Measurements from ENCODE around the gene GPC5.
"Not testable (repeated sequence)": the region's sequence is repeated elsewhere in the genome, so short reads cannot be mapped to it uniquely, and the experiment has no call there.

GPC5 gene

GRCh38 chr13:92513672-92514071 lies 1115.3 kb downstream of the GPC5 start:
- DNase-seq, result no peak

DNA sequence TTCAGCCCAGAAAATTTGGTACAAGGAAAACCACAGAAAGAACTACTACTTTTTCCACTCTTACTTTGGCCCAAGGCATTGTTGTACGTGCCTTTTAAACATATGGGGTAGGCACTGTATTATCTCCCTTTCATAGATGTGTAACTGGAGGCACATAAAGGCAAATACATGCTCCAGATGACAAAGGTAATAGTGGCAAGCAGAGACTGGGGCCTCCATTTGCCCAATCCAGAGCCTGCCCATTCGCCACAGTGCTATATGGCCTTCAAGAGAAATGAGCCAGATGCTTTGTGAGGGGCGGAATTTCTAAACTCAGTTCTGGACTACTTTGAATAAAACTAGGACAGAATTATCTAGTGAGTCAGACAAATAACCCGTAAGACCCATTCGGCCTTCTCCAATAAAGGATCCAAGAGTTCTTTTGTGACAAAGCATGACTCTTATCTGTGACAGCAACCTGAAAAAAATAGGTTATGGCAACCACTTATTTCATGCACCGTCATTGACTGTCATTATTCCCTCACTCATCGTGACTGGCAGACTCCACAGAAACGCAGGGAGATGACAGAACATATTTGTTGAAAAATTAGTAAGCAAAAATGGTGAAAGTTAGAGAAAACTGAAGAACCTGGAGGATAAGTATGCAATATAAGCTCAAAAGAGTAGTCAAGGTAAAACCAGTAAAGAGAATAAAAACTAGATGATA lies 1116.2 kb downstream of the GPC5 start:
- DNase-seq, result no peak

- not testable (repeated sequence) for DNase-seq
Measured at GRCh38 chr13:92516878-92517277, 1118.5 kb downstream of the GPC5 start.

DNA sequence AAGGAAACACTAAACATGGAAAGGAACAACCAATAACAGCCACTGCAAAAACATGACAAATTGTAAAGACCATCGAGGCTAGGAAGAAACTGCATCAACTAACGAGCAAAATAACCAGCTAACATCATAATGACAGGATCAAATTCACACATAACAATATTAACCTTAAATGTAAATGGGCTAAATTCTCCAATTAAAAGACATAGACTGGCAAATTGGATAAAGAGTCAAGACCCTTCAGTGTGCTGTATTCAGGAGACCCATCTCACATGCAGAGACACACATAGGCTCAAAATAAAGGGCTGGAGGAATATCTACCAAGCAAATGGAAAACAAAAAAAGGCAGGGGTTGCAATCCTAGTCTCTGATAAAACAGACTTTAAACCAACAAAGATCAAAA lies 1120.2 kb downstream of the GPC5 start:
- DNase-seq, result not testable (repeated sequence)

DNA sequence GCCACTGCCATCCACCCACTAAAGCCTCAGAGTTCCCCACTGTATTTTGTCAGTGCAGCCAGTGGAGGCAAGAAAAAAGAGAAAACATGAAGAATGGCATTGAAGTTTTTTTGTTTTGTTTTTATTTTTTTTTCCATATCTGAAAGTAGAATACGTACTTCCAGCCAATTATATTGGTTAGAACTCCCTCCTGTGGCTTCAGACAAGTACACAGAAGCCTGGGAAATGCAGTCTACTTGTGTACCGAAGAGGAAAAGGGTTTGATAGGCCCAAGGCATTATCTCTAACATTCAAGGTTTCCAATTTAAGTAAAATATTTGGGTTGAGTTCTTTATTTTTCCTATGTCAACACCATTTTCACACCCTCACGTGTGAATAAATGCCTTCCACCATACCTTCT lies 1131.9 kb downstream of the GPC5 start:
- DNase-seq, result no peak

- DNase-seq, result no peak
Measured at GRCh38 chr13:92535222-92536006, 1137.0 kb downstream of the GPC5 start.

DNA sequence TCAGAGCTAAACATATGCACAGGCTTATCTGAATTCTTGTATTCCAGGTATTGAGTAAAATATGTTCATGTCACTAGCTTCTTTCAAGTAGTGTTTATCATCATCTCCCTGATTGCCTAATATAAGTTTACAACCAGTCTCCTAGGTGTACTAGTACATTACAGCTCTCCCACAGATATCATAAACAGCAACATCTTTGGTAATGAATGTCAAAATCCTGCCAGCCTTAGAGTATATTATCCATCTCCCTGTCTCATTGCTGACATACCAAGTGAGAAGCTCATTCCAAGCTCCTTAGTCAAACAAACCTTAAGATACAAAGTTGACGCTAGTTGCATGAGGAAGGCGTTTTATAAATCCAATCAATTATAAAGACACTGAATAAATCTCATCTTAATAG lies 1139.0 kb downstream of the GPC5 start:
- no peak for DNase-seq

DNA sequence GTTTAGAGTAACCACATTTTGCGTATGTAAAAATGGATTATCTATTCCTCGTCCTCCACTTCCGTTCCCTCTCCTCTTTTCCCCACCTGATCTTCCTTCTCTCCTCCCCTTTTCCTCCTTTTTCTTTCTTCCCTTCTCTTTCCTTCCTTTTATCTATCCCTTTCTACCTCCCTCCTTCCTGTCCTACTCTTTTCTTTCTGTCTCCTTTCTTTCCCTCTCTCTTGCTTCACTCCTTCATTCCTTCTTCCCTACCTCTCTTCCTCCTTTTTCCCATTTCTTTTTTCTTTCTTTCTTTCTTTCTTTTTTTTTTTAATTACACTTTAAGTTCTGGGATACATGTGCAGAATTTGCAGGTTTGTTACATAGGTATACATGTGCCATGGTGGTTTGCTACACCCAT lies 1139.7 kb downstream of the GPC5 start:
- DNase-seq, result no peak

DNA sequence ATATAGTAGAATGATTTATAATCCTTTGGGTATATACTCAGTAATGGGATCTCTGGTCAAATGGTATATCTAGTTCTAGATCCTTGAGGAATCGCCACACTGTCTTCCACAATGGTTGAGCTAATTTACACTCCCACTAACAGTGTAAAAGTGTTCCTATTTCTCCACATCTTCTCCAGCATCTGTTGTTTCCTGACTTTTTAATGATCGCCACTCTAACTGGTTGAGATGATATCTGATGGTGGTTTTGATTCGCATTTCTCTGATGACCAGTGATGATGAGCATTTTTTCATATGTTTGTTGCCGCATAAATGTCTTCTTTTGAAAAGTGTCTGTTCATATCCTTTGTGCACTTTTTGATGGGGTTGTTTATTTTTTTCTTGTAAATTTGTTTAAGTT lies 1140.7 kb downstream of the GPC5 start:
- not testable (repeated sequence) for DNase-seq

- no peak for DNase-seq
Measured at GRCh38 chr13:92547266-92547665, 1148.8 kb downstream of the GPC5 start.

DNA sequence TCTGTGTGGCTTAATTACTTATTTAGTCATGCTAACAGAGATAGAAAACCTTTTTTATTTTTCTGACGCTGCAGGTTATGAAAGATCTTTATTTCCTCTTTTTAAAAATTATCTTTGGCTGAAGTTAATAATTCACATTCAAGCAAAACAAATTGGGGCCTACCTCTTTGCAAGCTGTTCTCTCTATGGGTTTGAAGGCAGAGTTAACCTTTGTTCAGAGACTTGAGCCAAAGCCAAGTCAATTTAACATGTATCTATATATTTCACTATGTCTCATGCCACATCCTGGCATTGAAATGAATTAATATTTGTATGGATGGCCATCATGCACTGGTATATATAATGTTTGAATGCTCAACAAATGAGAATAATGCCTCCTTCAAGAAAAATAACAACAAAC lies 1150.9 kb downstream of the GPC5 start:
- no peak for DNase-seq

- no peak for DNase-seq
Measured at GRCh38 chr13:92553470-92554114, 1155.2 kb downstream of the GPC5 start.

DNA sequence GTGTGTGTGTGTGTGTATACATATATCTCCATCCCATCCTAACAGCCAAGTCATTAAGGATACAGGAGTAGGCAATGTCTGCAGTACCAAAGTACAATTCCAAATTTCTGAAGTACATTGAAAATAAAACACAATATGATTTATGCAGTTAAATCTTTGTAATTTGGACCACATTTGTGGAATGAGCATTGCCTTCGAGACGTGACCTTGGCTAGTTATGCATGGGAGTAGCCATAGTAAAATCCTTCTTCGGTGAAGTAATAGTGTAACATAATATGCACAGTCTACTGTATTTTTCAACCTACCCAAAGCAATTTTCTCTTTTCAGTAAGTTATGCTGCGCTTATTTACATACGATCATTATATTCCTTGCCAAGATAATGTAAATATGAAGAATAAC lies 1162.5 kb downstream of the GPC5 start:
- DNase-seq, result no peak

DNA sequence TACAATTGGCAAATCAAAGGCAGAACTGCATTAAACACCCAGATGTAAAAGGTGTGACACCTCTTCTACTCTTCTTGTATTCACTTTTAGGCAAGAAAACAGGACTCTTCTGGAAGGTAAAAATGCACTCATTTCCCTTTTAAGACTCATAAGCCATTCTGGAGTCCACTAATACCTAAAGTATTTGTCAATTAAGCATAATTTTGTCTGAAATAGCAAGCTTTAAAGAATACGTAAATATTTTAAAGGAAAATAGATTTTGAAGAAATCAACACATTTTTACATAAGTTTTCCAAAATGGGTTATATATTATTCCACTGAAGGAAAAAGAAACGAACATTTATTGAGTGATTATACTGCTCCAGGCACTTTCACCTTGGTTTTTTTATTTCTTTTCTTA lies 1166.5 kb downstream of the GPC5 start:
- no peak for DNase-seq

- DNase-seq, result no peak
Measured at GRCh38 chr13:92566767-92567166, 1168.3 kb downstream of the GPC5 start.

GRCh38 chr13:92572190-92572589 lies 1173.8 kb downstream of the GPC5 start:
- DNase-seq, result no peak

GRCh38 chr13:92573467-92574057 lies 1175.1 kb downstream of the GPC5 start:
- no peak for DNase-seq

- DNase-seq, result no peak
Measured at GRCh38 chr13:92574499-92574898, 1176.1 kb downstream of the GPC5 start.

DNA sequence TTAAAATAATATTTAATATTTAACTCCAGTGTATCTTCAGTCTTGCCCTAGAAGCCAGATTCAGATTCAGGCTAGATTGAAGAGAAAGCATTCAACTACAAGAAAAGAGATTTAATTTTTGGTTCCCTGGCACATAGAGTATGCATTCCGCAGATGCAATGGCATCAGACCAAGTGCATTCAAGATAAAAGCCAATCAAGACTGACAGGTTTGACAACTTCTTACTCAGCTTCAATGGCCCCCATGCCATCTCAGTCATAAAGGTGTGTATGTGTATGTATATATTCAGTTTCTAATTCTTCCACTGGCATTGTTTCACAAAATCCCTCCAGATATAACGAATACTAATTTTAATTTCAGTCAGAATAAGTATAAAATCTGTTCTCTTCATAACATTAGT lies 1177.4 kb downstream of the GPC5 start:
- DNase-seq, result no peak

DNA sequence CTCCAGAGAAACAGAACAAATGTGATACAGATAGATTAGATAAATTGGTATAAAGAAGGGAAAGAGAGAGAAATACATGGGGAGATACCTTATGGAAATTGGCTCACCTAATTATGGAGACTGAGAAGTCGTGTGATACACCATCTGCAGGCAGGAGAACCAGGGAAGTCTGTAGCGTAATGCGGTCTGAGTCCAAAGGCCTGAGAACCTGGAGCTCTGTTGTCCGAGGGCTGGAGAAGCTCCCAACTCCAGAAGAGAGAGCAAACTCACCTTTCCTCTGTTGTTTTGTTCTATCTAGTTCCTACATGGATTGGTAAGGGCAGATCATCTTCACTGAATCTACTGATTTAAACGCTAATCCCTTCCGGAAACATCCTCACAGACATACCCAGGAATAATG lies 1179.9 kb downstream of the GPC5 start:
- no peak for DNase-seq

DNA sequence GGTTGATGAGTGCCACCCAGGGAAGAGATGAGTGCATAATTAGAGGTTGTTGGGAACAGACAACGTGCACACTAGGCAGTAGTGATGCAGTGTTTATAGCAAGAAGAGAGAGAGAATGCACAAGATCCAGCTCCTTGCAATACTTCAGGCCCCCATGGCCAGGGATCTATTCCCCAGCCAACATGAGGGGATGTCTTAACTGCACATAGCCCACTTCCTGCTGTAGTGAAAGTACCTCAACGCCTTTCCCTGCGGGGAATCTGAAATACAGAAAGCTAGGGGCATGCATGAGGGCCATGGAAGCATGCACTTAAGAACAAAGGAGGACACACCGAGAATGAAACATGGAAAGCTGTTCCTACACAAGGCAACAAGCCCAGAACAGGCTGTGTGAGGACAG lies 1191.5 kb downstream of the GPC5 start:
- no peak for DNase-seq

DNA sequence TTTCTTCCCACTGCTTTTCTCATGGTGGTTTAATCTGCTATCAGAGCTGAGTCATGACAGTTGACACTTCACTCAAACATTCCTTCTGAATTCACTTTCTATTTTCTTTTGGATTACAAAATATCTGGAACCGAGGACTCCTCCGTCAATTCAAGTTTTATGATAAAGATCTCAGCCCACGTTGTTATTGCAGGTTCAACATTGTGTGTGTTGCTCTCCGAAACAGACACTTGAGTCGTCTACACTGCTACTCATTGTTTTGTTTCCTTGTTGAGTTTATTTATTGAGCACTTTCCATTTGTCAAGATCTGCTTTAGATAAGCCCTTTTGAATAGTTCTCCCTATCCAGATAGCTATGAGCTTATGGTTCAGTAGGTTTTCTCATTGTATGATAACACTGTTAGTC lies 1192.1 kb downstream of the GPC5 start:
- DNase-seq, result no peak

GRCh38 chr13:92591117-92591516 lies 1192.7 kb downstream of the GPC5 start:
- DNase-seq, result no peak

DNA sequence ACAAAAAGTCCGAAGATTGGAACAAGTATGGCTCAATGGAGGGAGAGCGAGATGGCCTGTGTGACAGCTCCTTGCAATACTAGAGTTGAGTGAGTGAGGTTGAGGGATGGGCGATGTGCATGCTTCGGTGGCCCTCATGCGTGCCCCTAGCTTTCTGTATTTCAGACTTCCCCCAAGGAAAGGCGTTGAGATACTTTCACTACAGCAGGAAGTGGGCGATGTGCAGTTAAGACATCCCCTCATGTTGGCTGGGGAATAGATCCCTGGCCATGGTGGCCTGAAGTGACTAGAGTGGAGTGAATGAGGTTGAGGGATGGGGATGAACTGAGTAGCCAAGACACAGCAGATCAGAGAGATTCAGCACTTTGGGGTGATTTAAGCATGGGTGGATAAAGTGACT lies 1194.3 kb downstream of the GPC5 start:
- DNase-seq, result no peak
